GM19043 (cell line): ENCODE data around the gene ZNF765.
"Not testable (repeated sequence)": the region's sequence is repeated elsewhere in the genome, so short reads cannot be mapped to it uniquely, and the experiment has no call there.

Source experiments
- ATAC-seq: cut with Tn5 transposase; IDR thresholded peaks from one replicate; pipeline ENCODE4 v1.9.1; 2021; ENCODE audit warnings: low read depth; ENCODE audit not compliant: unreplicated experiment

Gene ZNF765

GRCh38 chr19:53475470-53475869 lies 80.5 kb downstream of the ZNF765 start:
- not testable (repeated sequence) for ATAC-seq
